Omental fat pad (tissue), 4 donors: ENCODE results near the gene OR3A2. TPM values are rescaled to one million over a fixed set of nuclear protein-coding genes. Genes with fewer than 3 reads are reported as not detected.
"Not testable (repeated sequence)": the region's sequence is repeated elsewhere in the genome, so short reads cannot be mapped to it uniquely, and the experiment has no call there.

Experiments
- ATAC-seq: fragments of 150-250 bp; one replicate; pipeline ENCODE4 v1.9.1; 2016; ENCODE audit warnings: mild to moderate bottlenecking, moderate library complexity; ENCODE audit not compliant: low FRiP score
- DNase-seq: peaks from one replicate; pipeline ENCODE4 v3.0.0-alpha.2; 2019; ENCODE audit warnings: low spot score
- CTCF ChIP-seq, 3 donors: fragments of 450-650 bp; IDR thresholded peaks; one replicate each; pipeline ENCODE4 v1.5.1; 2016 to 2017; ENCODE audit warnings: antibody characterized with exemption in 3 of 3, mild to moderate bottlenecking in 3 of 3, moderate library complexity in 2 of 3
- total RNA-seq, 4 donors: library from RNA; depleted of rRNA; stranded (reverse); fragments of >200 nt; gene quantifications; one replicate each; pipeline ENCODE4 v1.1.0, GENCODE V29; 2016

OR3A2 gene
- total RNA-seq, 4 donors from 2014 or later, result 0.24 TPM; not detected in 3

GRCh38 chr17:3401786-3402185, 15.7 kb upstream of the OR3A2 start:
- ATAC-seq (no peak), DNase-seq (no peak)
- no peak for TF ChIP-seq CTCF (IDR thresholded peaks at IDR 0.05)

GRCh38 chr17:3400055-3400454, 13.9 kb upstream of the OR3A2 start:
- TF ChIP-seq CTCF (IDR thresholded peaks at IDR 0.05), result no peak
- DNase-seq (no peak), ATAC-seq (no peak)

- no peak for DNase-seq
- no peak for TF ChIP-seq CTCF (IDR thresholded peaks at IDR 0.05)
- ATAC-seq, result no peak
Measured at GRCh38 chr17:3398310-3398709, 12.2 kb upstream of the OR3A2 start, which contains the start of gene OR1E1. Gene OR1E1 (minus strand): TSS chr17:3398410. CDS start chr17:3398410, 0 bp downstream.

- ATAC-seq, DNase-seq: not testable (repeated sequence)
Measured at GRCh38 chr17:3397801-3398200, 11.7 kb upstream of the OR3A2 start.

GRCh38 chr17:3389791-3390190, 3.7 kb upstream of the OR3A2 start:
- DNase-seq (no peak), ATAC-seq (no peak)
- no peak for TF ChIP-seq CTCF (IDR thresholded peaks at IDR 0.05)

- ATAC-seq (no peak), DNase-seq (no peak)
Measured at GRCh38 chr17:3381957-3382356, 4.2 kb downstream of the OR3A2 start.

GRCh38 chr17:3378321-3378720, 7.8 kb downstream of the OR3A2 start:
- ATAC-seq (no peak), DNase-seq (no peak)
- TF ChIP-seq CTCF (IDR thresholded peaks at IDR 0.05), result no peak

More at GRCh38 chr17:3381957-3382356, 4.2 kb downstream of the OR3A2 start:
- no peak for TF ChIP-seq CTCF (IDR thresholded peaks at IDR 0.05)

GRCh38 chr17:3371167-3371566, 14.9 kb downstream of the OR3A2 start:
- not testable (repeated sequence) for ATAC-seq, DNase-seq

GRCh38 chr17:3342782-3343181, 43.3 kb downstream of the OR3A2 start:
- not testable (repeated sequence) for DNase-seq, ATAC-seq
